AG04449 (cell line): ENCODE data around the gene EEFSEC.

Experiments used
- CTCF ChIA-PET: fragments of 350-600 bp; formaldehyde crosslinking; extraction: SDS; loops from one replicate; lab custom pipeline; 2021; ENCODE audit warnings: antibody characterized with exemption; lab: Yijun Ruan, JAX
- POLR2A ChIA-PET: fragments of 400-600, 350-600 bp; formaldehyde crosslinking; extraction: SDS; loops from one replicate; lab custom pipeline; 2020; ENCODE audit warnings: antibody characterized with exemption, inconsistent platforms; lab: Yijun Ruan, JAX
- DNase-seq: peaks from one replicate; pipeline ENCODE4 v3.0.0-alpha.2; 2010; ENCODE audit warnings: low read depth, low spot score
- H3K4me3 ChIP-seq: 2 replicates; pipeline ENCODE4 v1.5.1; 2011; ENCODE audit warnings: low read depth, mild to moderate bottlenecking, control low read depth, low read length
- CTCF ChIP-seq: IDR thresholded peaks from one replicate; pipeline ENCODE4 v1.5.1; 2011; ENCODE audit warnings: mild to moderate bottlenecking, moderate library complexity, low read length, control low read depth, inconsistent platforms; ENCODE audit not compliant: insufficient read depth; ENCODE audit errors: missing control alignments

EEFSEC gene

GRCh38 chr3:128269006-128269775 is 115.9 kb downstream of the EEFSEC start:
- POLR2A ChIA-PET: no interaction called here

DNA sequence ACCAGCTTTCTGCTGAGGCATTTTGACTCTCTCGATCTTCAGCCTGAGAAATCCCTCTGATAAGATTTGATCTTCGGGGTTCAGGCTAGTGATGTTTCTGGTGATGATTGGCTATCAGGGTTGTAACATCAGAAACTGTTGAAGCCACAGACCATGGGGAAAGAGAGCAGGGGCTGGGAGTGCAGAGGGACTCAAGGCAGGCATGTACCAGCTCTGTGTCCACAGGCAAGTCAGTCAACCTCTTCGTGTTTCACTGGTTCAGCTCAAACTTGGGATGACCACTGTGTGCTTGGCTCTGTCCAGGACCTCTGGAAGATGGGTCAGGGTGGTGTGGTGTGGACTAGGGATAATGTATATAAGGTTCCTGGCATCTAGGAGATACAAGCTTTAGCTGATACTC is 116.5 kb downstream of the EEFSEC start:
- DNase-seq: no peak
- ChIA-PET POLR2A (no interaction called here), CTCF (interaction anchor here (0.7 to 1.1 kb wide), 4 partner anchors 8 to 38 kb away, joined by 3 to 5 read pairs (median 3); no protein-coding TSS in a partner anchor)
- no peak for TF ChIP-seq CTCF
- no peak overlapping the region for H3K4me3 ChIP-seq

More at GRCh38 chr3:128269006-128269775, 115.9 kb downstream of the EEFSEC start:
- no peak for TF ChIP-seq CTCF
- CTCF ChIA-PET: interaction anchor here (0.7 to 1.1 kb wide), 3 partner anchors 9 to 16 kb away, joined by 3 to 5 read pairs (median 3); no protein-coding TSS in a partner anchor
- DNase-seq: no peak
- no peak overlapping the region for H3K4me3 ChIP-seq

DNA sequence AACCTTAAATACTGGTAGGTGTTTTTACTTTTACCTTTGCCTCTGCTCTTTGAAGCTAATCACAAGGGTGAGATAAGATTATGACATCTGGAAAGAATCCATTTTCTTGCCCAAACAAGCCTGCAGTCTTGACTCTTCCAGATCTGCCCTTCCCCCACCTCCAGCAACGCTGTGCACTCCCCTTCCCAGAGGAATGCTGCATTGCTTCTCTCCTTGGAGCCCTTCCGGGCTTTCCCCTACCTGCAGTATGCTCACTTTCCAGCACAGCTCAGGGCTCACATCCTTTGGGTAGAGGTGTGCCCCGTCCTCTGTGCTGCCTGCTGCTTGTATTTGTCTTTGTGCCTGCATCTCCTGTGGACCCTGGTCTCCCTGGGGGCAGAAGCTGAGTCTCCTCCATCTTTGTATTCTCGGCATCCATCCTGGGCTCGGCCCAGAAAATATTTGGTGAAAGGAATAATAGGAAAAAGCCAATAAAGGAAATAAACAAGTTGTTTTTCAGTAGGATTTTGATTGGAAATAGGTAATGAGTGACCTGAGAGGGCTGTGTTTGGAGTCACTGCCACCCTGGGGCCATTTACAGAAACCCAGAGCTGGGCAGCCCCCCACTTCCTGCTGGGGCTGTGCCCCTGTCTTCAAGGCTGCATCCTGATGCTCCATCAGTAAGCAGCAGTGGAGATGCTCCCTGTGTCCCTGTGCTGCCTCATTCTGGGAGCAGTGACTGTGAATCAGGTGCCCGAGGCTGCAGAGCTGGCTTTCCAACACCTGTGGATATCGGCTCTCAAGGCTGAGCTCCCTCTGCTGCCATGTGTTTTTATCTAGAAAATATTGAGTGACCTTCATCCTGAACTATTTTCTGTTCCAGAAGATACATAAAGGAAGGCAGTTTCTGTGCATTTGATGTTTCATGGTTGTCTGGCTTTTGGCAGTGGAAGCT is 117.5 kb downstream of the EEFSEC start:
- no peak for DNase-seq
- ChIA-PET POLR2A (no interaction called here), CTCF (interaction anchor here (1.0 to 1.1 kb wide), 2 partner anchors 7 to 40 kb away, joined by 3 to 5 read pairs; no protein-coding TSS in a partner anchor)
- no peak for TF ChIP-seq CTCF
- H3K4me3 ChIP-seq: no peak overlapping the region

GRCh38 chr3:128271536-128272332 is 118.5 kb downstream of the EEFSEC start:
- ChIA-PET POLR2A (no interaction called here), CTCF (no interaction called here)
- DNase-seq: no peak
- no peak for TF ChIP-seq CTCF
- no peak overlapping the region for H3K4me3 ChIP-seq

DNA sequence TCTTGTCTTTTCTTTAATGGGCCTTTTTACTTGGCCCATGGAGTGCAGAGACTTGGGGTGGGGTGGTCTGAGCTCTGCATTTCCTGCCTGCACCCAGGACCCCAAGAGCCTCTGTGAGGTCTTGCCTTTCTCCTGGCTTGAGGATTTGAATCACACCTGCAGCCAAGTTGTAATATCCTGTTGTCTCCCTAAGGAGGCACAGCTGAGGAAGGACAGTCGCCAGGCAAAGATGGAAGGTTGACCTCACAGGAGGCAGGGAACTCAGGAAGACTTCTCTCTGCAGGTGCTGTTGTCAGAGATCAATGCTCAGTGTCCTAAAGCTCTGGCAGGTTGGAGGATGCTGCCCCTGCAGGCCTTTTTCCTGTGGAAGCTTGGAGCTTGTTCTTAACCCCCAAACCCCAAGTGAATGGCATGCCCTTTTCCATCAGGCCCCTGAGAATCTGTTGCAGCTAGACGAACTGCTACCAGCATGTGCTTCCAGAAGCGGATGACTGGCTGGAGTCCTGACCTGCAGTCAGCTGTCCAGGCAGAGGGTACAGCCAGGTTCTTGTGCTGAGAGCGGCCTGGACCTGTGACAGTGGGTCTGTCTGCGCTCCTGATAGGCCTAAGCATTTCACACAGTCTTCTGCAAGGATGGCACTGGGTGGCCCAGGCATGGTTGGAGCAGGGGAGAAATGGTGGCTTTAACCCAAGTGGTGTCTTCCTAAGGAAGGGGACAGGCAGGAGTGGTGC is 120.0 kb downstream of the EEFSEC start:
- no peak for TF ChIP-seq CTCF
- DNase-seq: no peak
- H3K4me3 ChIP-seq: no peak overlapping the region
- ChIA-PET CTCF (no interaction called here), POLR2A (no interaction called here)
